Keratinocyte (primary cell): ENCODE data around the gene B4GALNT3. TPM values are rescaled to one million over a fixed set of nuclear protein-coding genes. Genes with fewer than 3 reads are reported as not detected.

Experiments
- DNase-seq: peaks from one replicate; pipeline ENCODE4 v3.0.0-alpha.2; 2011; ENCODE audit warnings: low read depth, missing footprints, low spot score
- FAIRE-seq: peaks from 2 replicates; lab custom pipeline; 2011; peaks lifted over from hg19 to GRCh38; lab: Jason Lieb, UNC
- H2AFZ ChIP-seq: 2 replicates; pipeline ENCODE4 v1.6.0; 2012; ENCODE audit warnings: low read length, control low read depth, inconsistent platforms; ENCODE audit not compliant: control insufficient read depth
- H3K27ac ChIP-seq: 2 replicates; pipeline ENCODE4 v1.5.1; 2011; ENCODE audit warnings: low read length; ENCODE audit not compliant: control insufficient read depth, insufficient read depth
- H3K27me3 ChIP-seq: 3 replicates; pipeline ENCODE4 v1.6.0; 2011; ENCODE audit warnings: low read length; ENCODE audit not compliant: control insufficient read depth, insufficient read depth; ENCODE audit errors: extremely low read depth
- H3K36me3 ChIP-seq, 2 experiments: 2 replicates in 1 of 2; 3 replicates in 1 of 2; pipeline ENCODE4 v1.5.1; 2011; ENCODE audit warnings: low read length in 2 of 2, mild to moderate bottlenecking in 1 of 2; ENCODE audit not compliant: control insufficient read depth in 2 of 2, insufficient read depth in 2 of 2; ENCODE audit errors: extremely low read depth in 1 of 2
- H3K4me1 ChIP-seq: 3 replicates; pipeline ENCODE4 v1.5.1; 2011; ENCODE audit warnings: low read length; ENCODE audit not compliant: control insufficient read depth, insufficient read depth; ENCODE audit errors: extremely low read depth
- H3K4me2 ChIP-seq: 3 replicates; pipeline ENCODE4 v1.6.0; 2011; ENCODE audit warnings: low read depth, low read length; ENCODE audit not compliant: control insufficient read depth, insufficient read depth; ENCODE audit errors: extremely low read depth
- H3K4me3 ChIP-seq, 3 experiments: fragments of 200-600 bp in 1 of 3; sonication (generic) in 1 of 3; 2 replicates in 2 of 3; 3 replicates in 1 of 3; pipeline ENCODE4 v1.5.1; 2011 to 2016; ENCODE audit warnings: low read length in 3 of 3, mild to moderate bottlenecking in 3 of 3, control low read depth in 2 of 3, inconsistent platforms in 1 of 3, low read depth in 1 of 3, mixed read lengths in 1 of 3, mixed run types in 1 of 3, moderate library complexity in 1 of 3; ENCODE audit not compliant: control insufficient read depth in 2 of 3, insufficient read depth in 2 of 3; ENCODE audit errors: extremely low read depth in 1 of 3
- H3K79me2 ChIP-seq: 2 replicates; pipeline ENCODE4 v1.6.0; 2012; ENCODE audit warnings: low read length; ENCODE audit not compliant: control insufficient read depth, insufficient read depth
- H3K9ac ChIP-seq: 3 replicates; pipeline ENCODE4 v1.6.0; 2011; ENCODE audit warnings: low read length; ENCODE audit not compliant: control insufficient read depth, insufficient read depth; ENCODE audit errors: extremely low read depth
- H3K9me1 ChIP-seq: 3 replicates; pipeline ENCODE4 v1.6.0; 2011; ENCODE audit warnings: low read length; ENCODE audit not compliant: control insufficient read depth, insufficient read depth; ENCODE audit errors: extremely low read depth
- H3K9me3 ChIP-seq: 2 replicates; pipeline ENCODE4 v1.5.1; 2012; ENCODE audit warnings: low read depth, low read length; ENCODE audit not compliant: control insufficient read depth
- H4K20me1 ChIP-seq: 3 replicates; pipeline ENCODE4 v1.6.0; 2011; ENCODE audit warnings: low read length; ENCODE audit not compliant: control insufficient read depth, insufficient read depth; ENCODE audit errors: extremely low read depth
- CTCF ChIP-seq, 3 experiments: IDR thresholded peaks in 1 of 3; conservative IDR thresholded peaks in 1 of 3; optimal IDR thresholded peaks in 1 of 3; 2 replicates in 2 of 3; 3 replicates in 1 of 3; pipeline versions ENCODE3 to v1.5.1; 2011; ENCODE audit warnings: low read length in 3 of 3, mild to moderate bottlenecking in 3 of 3, moderate library complexity in 2 of 3, control low read depth in 1 of 3, inconsistent platforms in 1 of 3; ENCODE audit not compliant: insufficient read depth in 2 of 3; ENCODE audit errors: extremely low read depth in 1 of 3
- EZH2 ChIP-seq: IDR thresholded peaks from one replicate; pipeline ENCODE4 v1.6.1; 2012; ENCODE audit warnings: inconsistent platforms, mild to moderate bottlenecking, low read length, moderate library complexity
- dilution Hi-C: fragments of 300-500 bp; cut with MboI; formaldehyde crosslinking; loops from one replicate; pipeline ENCODE4 v1.7.0; 2020; ENCODE audit warnings: low sequenced_read_pairs; ENCODE audit not compliant: extremely low pct_ligation_motif_present
- polyA plus RNA-seq, 5 experiments: library from polyadenylated mRNA; depleted of rRNA in 3 of 5; stranded (reverse) in 3 of 5; stranded (forward) in 1 of 5; unstranded in 1 of 5; fragments of >200 nt; gene quantifications; 1 replicate in 1 of 5; 2 replicates in 3 of 5; 3 replicates in 1 of 5; pipeline versions ENCODE4 v1.2.1 to v1.2.3, GENCODE V29; 2011 to 2012; ENCODE audit warnings: missing spikeins in 2 of 5, low read depth in 1 of 5, low replicate concordance in 1 of 5

Gene B4GALNT3
- polyA plus RNA-seq, 1 donor (not counting 4 experiments of a cell fraction or from before 2014, with no cell fraction given): 7.5 TPM

DNA sequence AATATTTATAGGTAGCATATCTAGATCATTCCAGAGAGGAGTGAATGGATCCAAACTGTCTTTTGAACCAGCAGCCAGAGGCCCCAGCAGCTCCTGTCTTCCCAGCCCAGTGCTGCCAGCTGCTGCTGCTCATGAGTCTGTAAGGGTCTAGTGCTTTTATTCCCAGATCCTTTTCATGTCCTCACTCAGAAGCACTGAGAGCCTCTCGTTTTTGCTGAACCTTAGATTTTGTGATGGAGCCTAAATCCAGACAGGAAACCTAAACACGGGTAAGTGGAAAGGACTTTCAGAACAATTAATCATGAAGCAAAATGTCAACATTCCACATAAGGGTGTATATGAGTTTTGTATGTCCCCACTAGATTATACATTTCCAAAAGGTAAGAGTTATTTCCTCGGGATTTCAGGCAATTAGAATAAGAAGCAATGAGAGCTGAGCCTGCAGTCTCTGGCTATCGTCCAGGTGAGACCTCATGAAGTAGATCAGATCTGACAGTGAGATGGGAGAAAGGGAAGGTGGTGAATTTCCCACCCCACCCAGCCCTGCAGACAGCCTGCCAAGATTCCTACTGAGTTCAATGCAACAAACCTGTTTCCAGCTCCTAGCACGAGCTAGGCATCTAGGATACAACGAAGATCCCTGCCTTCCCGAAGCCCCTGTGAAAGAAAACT, 119.1 kb downstream of the B4GALNT3 start:
- dilution Hi-C loops: no loop called here
- H3K9me3 ChIP-seq: no peaks in the 10 kb centered on the region
- H2AFZ ChIP-seq: peak overlapping the region; percentile 32
- no peaks in the 10 kb centered on the region for H3K27me3 ChIP-seq
- DNase-seq (no peak), FAIRE-seq (peak; percentile 32)
- no peaks in the 10 kb centered on the region for H3K79me2 ChIP-seq
- no peak overlapping the region for H3K9ac ChIP-seq
- peaks cover 29% of the 10 kb centered on the region for H3K4me1 ChIP-seq
- H3K36me3 ChIP-seq: no peaks in the 10 kb centered on the region
- no peak overlapping the region for H3K4me3 ChIP-seq
- no peak overlapping the region for H3K27ac ChIP-seq
- TF ChIP-seq CTCF (optimal IDR thresholded peaks at IDR 0.05 in 1 of 3, IDR thresholded peaks at IDR 0.05 in 1 of 3, conservative IDR thresholded peaks at IDR 0.05 in 1 of 3; ENCODE audit: extremely low read depth in 1 of 3, insufficient read depth in 2 of 3, low read length in 3 of 3): no peak
- TF ChIP-seq EZH2: no peak
- H3K4me2 ChIP-seq: peak overlapping the region; percentile 48
- no peaks in the 10 kb centered on the region for H3K9me1 ChIP-seq
- no peaks in the 10 kb centered on the region for H4K20me1 ChIP-seq

- dilution Hi-C loops: no loop called here
Measured at GRCh38 chr12:579420-580110, 119.8 kb downstream of the B4GALNT3 start.

More at GRCh38 chr12:579420-580110, 119.8 kb downstream of the B4GALNT3 start:
- FAIRE-seq: no peak
- peaks cover 27% of the 10 kb centered on the region for H3K4me1 ChIP-seq
- no peak overlapping the region for H3K4me3 ChIP-seq
- H3K9me3 ChIP-seq: no peaks in the 10 kb centered on the region
- no peak overlapping the region for H3K9ac ChIP-seq
- no peak for TF ChIP-seq EZH2
- no peak for TF ChIP-seq CTCF (optimal IDR thresholded peaks at IDR 0.05 in 1 of 3, IDR thresholded peaks at IDR 0.05 in 1 of 3, conservative IDR thresholded peaks at IDR 0.05 in 1 of 3; ENCODE audit: extremely low read depth in 1 of 3, insufficient read depth in 2 of 3, low read length in 3 of 3)
- H3K9me1 ChIP-seq: no peaks in the 10 kb centered on the region
- no peaks in the 10 kb centered on the region for H3K36me3 ChIP-seq
- H4K20me1 ChIP-seq: no peaks in the 10 kb centered on the region
- peak overlapping the region; percentile 48 for H3K4me2 ChIP-seq
- H3K27ac ChIP-seq: no peak overlapping the region
- H2AFZ ChIP-seq: peak overlapping the region; percentile 32
- no peaks in the 10 kb centered on the region for H3K27me3 ChIP-seq
- no peak for DNase-seq
- H3K79me2 ChIP-seq: no peaks in the 10 kb centered on the region
